ENCODE measurements around the gene ARAP3.

GRCh38 chr5:141647242-141647641 is 34.8 kb downstream of the ARAP3 start:
- TF ChIP-seq EZH2 (IDR thresholded peaks at IDR 0.05; ENCODE audit: borderline replicate concordance, insufficient read depth, low read length, poor library complexity, severe bottlenecking) (no peak), POLR2AphosphoS5 (IDR thresholded peaks at IDR 0.05) (no peak), EP300 (conservative IDR thresholded peaks at IDR 0.05; ENCODE audit: poor library complexity, severe bottlenecking) (no peak)
- TF ChIP-seq, protein P1, sequence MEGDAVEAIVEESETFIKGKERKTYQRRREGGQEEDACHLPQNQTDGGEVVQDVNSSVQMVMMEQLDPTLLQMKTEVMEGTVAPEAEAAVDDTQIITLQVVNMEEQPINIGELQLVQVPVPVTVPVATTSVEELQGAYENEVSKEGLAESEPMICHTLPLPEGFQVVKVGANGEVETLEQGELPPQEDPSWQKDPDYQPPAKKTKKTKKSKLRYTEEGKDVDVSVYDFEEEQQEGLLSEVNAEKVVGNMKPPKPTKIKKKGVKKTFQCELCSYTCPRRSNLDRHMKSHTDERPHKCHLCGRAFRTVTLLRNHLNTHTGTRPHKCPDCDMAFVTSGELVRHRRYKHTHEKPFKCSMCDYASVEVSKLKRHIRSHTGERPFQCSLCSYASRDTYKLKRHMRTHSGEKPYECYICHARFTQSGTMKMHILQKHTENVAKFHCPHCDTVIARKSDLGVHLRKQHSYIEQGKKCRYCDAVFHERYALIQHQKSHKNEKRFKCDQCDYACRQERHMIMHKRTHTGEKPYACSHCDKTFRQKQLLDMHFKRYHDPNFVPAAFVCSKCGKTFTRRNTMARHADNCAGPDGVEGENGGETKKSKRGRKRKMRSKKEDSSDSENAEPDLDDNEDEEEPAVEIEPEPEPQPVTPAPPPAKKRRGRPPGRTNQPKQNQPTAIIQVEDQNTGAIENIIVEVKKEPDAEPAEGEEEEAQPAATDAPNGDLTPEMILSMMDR (IDR thresholded peaks at IDR 0.05; ENCODE audit: poor library complexity, severe bottlenecking), result no peak
